Large intestine (tissue), 3 donors: ENCODE data around the gene RNF123. TPM values are rescaled to one million over a fixed set of nuclear protein-coding genes. Genes with fewer than 3 reads are reported as not detected.

Source experiments
- DNase-seq, 2 donors: peaks; one replicate each; pipeline versions ENCODE4 v3.0.0 to v3.0.0-alpha.2; 2013
- H3K27ac ChIP-seq: one replicate; pipeline ENCODE4 v1.5.1; 2013; ENCODE audit warnings: low read length
- H3K27me3 ChIP-seq: 2 replicates; pipeline ENCODE4 v1.6.1; 2013; ENCODE audit warnings: low read length; ENCODE audit not compliant: control insufficient read depth, insufficient read depth
- H3K36me3 ChIP-seq: 2 replicates; pipeline ENCODE4 v1.6.1; 2013; ENCODE audit warnings: low read length; ENCODE audit not compliant: control insufficient read depth, insufficient read depth
- H3K4me1 ChIP-seq: one replicate; pipeline ENCODE4 v1.6.1; 2013; ENCODE audit warnings: low read length; ENCODE audit not compliant: control insufficient read depth, insufficient read depth
- H3K4me3 ChIP-seq: one replicate; pipeline ENCODE4 v1.5.1; 2013; ENCODE audit warnings: low read length
- H3K9me3 ChIP-seq: one replicate; pipeline ENCODE4 v1.6.1; 2013; ENCODE audit warnings: mild to moderate bottlenecking, low read depth, low read length, moderate library complexity; ENCODE audit not compliant: control insufficient read depth
- WGBS: methylation state at CpG from one replicate; pipeline ENCODE4 v1.1.5; 2013; ENCODE audit warnings: low lambda C conversion rate; ENCODE audit not compliant: insufficient coverage; 5-methylcytosine and 5-hydroxymethylcytosine counted together
- polyA plus RNA-seq: library from polyadenylated mRNA; unstranded; fragments of 120-200 nt; gene quantifications from one replicate; pipeline ENCODE4 v1.2.1, GENCODE V29; 2013

Gene RNF123
- polyA plus RNA-seq, 1 donor: 35.6 TPM

DNA sequence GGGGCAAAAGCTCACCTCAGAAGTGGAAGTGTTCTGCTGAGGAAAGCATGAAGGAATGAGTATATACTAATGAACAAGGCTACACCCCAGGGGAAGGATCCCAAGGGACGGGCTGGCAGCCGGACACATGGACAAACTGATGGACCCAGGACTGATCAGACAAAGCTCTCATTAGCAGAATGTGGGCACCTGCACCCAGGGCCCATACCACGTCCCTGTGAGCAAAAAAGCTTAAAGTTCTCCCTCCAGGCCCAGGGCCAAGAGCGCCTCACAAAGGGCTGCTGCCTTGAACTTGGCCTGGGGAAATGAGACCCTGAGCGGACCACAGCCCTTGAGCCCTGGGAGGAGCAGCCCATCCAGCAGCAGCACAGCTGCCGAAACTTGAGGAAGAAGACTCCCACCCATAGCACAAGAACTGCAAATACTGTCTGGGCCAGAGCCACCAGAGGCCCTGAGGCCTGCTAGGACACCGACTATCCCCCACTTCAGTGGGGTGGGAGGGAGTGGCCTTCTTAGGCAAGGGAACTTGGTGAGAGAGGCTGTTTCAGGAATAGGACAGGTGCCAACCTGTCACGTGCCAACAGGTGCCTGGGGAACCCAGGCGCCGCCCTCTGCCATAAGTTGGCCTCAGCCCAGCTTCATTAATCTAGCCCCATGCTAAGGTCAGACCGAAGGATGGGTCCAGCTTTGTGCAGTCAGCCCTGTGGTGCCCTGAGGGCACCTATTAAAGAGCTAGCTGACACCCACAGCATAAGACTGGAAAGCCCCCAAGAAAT is 36.7 kb downstream of the RNF123 start:
- peaks cover 64% of the 10 kb centered on the region for H3K36me3 ChIP-seq
- no peaks in the 10 kb centered on the region for H3K9me3 ChIP-seq
- H3K4me1 ChIP-seq: peaks cover 18% of the 10 kb centered on the region

DNA sequence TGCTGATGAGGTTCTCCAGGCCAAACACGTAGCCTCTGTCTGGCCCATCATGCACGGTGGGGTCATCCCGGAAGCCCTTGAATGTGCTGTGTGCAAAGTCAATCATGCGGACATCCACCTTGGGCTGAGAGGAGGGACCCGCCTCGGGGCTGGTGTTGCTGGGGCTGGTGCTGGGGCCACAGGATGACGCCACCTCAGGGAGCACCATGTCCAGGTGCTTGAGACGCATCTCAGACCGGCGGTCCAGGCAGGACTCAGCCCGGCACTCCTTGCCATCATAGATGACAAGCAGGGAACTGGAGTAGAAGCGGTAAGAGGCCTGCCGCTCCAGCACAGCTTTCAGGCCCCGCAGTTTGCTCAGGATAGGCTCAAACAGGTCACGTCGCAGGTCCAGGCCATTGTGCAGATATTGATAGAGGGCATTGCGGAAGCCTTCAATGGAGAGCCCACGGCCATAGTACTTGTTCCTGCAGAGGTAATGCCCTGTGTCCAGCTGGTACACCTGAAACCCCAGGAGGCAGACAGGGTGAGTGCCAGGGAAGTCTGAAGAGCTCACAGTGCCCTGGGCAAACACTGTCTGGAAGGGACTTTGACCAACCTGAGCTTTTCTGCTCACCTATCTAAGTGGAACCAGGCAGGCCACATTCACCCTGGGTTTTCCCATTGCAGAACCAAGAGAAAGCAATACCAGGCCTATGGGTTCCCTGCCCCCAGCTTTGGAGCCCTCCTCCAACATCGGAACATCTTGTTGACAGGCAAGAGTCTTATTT is 38.0 kb downstream of the RNF123 start:
- no peaks in the 10 kb centered on the region for H3K9me3 ChIP-seq
- no peak overlapping the region for H3K4me3 ChIP-seq
- peaks cover 18% of the 10 kb centered on the region for H3K4me1 ChIP-seq
- WGBS: no CpG with 5 or more reads among the region's 19 CpGs
- no peak for DNase-seq
- peaks cover 63% of the 10 kb centered on the region for H3K36me3 ChIP-seq
- no peak overlapping the region for H3K27ac ChIP-seq
- no peaks in the 10 kb centered on the region for H3K27me3 ChIP-seq

More for the DNA sequence above, 36.7 kb downstream of the RNF123 start:
- DNase-seq: no peak
- no CpG with 5 or more reads among the region's 11 CpGs for WGBS
- Histone ChIP-seq H3K27ac (no peak overlapping the region), H3K4me3 (no peak overlapping the region), H3K27me3 (no peaks in the 10 kb centered on the region)

DNA sequence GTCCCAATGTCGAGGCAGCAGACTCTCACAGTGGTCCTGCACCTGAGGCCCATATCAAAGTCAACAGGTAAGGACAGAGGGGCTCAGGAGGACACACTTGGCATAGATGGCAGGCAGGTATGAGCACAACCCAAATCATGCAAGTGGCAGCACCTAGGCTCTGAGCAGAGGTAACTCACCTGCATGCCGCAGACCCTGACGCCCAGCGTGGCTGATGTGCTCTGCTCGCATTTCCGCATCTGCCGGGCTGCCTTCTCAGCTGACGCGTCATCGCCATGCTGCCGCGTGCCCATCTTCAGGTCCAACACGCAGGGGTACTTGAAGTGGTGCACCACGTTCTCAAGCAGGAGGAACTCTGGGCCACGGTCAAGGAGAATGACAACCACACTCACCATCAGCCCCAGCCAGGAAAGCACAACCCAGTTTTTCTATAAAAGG is 38.6 kb downstream of the RNF123 start:
- H3K27ac ChIP-seq: no peak overlapping the region
- peaks cover 65% of the 10 kb centered on the region for H3K36me3 ChIP-seq
- WGBS: no CpG with 5 or more reads among the region's 15 CpGs

GRCh38 chr3:49729966-49730609 is 40.7 kb downstream of the RNF123 start:
- Histone ChIP-seq H3K36me3 (peaks cover 80% of the 10 kb centered on the region), H3K27me3 (no peaks in the 10 kb centered on the region), H3K4me1 (peaks cover under 1% of the 10 kb centered on the region), H3K9me3 (no peaks in the 10 kb centered on the region), H3K27ac (no peak overlapping the region), H3K4me3 (no peak overlapping the region)
- no CpG with 5 or more reads among the region's 4 CpGs for WGBS
- DNase-seq: no peak

More for the DNA sequence above, 38.6 kb downstream of the RNF123 start:
- Histone ChIP-seq H3K4me3 (no peak overlapping the region), H3K9me3 (no peaks in the 10 kb centered on the region), H3K27me3 (no peaks in the 10 kb centered on the region), H3K4me1 (peaks cover 12% of the 10 kb centered on the region)
- no peak for DNase-seq

DNA sequence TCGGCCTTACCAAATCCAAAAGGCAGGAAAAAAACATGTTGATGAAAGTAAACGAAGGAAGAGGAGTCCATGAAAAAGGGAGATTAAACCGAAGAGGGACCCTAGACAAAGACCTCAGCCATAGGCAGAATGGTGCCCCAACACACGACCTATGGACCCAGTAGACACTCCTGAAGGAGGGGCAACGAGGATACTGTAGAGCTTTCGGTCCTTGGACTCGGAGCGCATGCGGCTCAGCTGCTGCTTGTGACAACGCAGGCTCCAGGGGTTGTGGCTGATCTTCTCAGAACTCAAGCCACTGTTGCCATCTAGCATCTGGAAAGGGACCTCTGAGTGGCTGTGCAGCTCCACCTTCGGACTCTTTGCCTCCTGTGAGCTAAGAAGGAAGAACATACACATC is 43.2 kb downstream of the RNF123 start:
- 100% methylated on average over 2 of the region's 11 CpGs for WGBS
- DNase-seq: peak in 1 of 2 donors; percentile 63
- no peaks in the 10 kb centered on the region for H3K4me1 ChIP-seq
- H3K4me3 ChIP-seq: no peak overlapping the region
- no peaks in the 10 kb centered on the region for H3K9me3 ChIP-seq
- no peak overlapping the region for H3K27ac ChIP-seq
- no peaks in the 10 kb centered on the region for H3K27me3 ChIP-seq
- peaks cover 75% of the 10 kb centered on the region for H3K36me3 ChIP-seq

DNA sequence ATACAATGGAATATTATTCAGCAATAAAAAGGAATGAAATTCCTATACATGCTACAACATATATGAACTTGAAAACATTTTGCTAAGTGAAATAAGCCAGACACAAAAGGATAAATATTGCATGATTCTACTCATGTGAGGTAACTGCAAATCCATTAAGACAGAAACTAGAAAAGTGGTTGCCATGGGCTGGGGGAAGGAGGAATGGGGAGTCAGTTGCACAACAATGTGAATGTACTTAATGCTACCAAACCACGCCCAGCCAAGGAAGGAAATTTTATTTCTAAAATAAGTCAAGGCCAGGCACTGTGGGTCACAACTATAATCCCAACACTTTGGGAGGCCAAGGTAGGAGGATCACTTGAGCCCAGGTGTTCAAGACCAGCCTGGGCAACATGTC is 44.2 kb downstream of the RNF123 start:
- H3K36me3 ChIP-seq: peaks cover 78% of the 10 kb centered on the region
- H3K9me3 ChIP-seq: no peaks in the 10 kb centered on the region
- no peaks in the 10 kb centered on the region for H3K4me1 ChIP-seq
- DNase-seq: no peak
- no CpG with 5 or more reads among the region's 1 CpG for WGBS
- no peaks in the 10 kb centered on the region for H3K27me3 ChIP-seq
- no peak overlapping the region for H3K27ac ChIP-seq
- no peak overlapping the region for H3K4me3 ChIP-seq

- no peaks in the 10 kb centered on the region for H3K4me1 ChIP-seq
- no peak overlapping the region for H3K4me3 ChIP-seq
- DNase-seq: no peak
- H3K36me3 ChIP-seq: peaks cover 80% of the 10 kb centered on the region
- no CpG with 5 or more reads among the region's 6 CpGs for WGBS
- no peaks in the 10 kb centered on the region for H3K9me3 ChIP-seq
- no peak overlapping the region for H3K27ac ChIP-seq
- H3K27me3 ChIP-seq: no peaks in the 10 kb centered on the region
Measured at GRCh38 chr3:49734752-49735151, 45.4 kb downstream of the RNF123 start.

DNA sequence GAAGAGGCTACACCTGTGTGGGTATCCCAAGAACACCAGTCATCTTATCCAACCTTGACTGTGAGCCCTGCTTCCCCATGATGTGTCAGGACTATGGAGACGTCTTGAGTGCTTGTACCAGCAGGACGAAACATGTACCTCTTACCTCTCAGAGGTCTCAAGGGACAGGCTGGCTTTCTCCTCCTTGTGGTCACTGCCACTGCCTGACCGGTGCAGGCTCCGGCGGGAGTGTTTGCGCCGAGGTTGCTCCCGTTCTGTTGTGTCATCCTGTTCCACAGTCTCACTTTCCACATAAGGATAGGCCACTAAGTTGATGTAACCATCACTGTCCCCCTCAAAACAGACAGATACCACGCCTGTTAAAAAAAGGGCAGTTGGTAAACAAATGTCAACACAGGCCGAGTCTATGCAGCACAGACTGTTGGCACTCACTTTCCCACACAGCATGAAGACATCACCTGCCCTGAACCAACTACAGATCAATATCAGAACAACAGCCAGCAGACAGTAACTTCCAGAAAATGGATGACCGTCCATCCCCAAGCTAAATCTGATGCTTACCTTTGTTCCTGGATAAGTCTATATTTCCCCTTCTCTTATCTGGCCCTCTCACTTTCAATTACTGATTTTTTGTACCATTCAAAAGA is 48.8 kb downstream of the RNF123 start:
- H3K27me3 ChIP-seq: no peaks in the 10 kb centered on the region
- no CpG with 5 or more reads among the region's 11 CpGs for WGBS
- H3K4me1 ChIP-seq: no peaks in the 10 kb centered on the region
- no peak for DNase-seq
- H3K27ac ChIP-seq: no peak overlapping the region
- peaks cover 56% of the 10 kb centered on the region for H3K36me3 ChIP-seq
- no peak overlapping the region for H3K4me3 ChIP-seq
- no peaks in the 10 kb centered on the region for H3K9me3 ChIP-seq

DNA sequence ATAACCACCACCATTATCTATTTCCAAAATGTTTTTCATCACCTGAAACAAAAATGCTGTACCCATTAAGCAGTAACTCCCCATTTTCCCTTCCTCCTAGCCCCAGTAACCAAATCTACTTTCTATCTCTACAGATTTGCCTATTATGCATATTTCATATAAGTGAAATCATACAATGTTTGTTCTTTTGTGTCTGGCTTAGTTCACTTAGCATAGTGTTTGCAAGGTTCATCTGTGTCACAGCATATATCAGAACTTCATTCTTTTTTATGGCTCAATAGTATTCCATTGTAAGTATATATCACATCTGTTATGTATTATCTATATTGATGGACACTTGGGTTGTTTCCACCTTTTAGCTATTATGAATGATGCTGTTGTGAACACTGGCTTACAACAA is 51.1 kb downstream of the RNF123 start:
- no peak overlapping the region for H3K4me3 ChIP-seq
- H3K27ac ChIP-seq: no peak overlapping the region
- DNase-seq: no peak
- H3K36me3 ChIP-seq: peaks cover 40% of the 10 kb centered on the region
- no peaks in the 10 kb centered on the region for H3K4me1 ChIP-seq
- no peaks in the 10 kb centered on the region for H3K9me3 ChIP-seq
- H3K27me3 ChIP-seq: no peaks in the 10 kb centered on the region

- H3K36me3 ChIP-seq: peaks cover 29% of the 10 kb centered on the region
Measured at GRCh38 chr3:49745986-49746385, 56.6 kb downstream of the RNF123 start.

More at GRCh38 chr3:49745986-49746385, 56.6 kb downstream of the RNF123 start:
- WGBS: no CpG with 5 or more reads among the region's 2 CpGs
- no peak overlapping the region for H3K4me3 ChIP-seq
- DNase-seq: no peak
- H3K9me3 ChIP-seq: no peaks in the 10 kb centered on the region
- H3K27me3 ChIP-seq: no peaks in the 10 kb centered on the region
- H3K27ac ChIP-seq: no peak overlapping the region
- peaks cover 3% of the 10 kb centered on the region for H3K4me1 ChIP-seq
